ENCODE data around the gene ARHGEF25.
A peak's percentile ranks its signal among the peaks of the same experiment; 100 is the strongest.

ARHGEF25 gene

GRCh38 chr12:57590864-57591781, 20.1 kb upstream of the ARHGEF25 start, which contains the start of gene PIP4K2C:
Gene PIP4K2C, plus strand, starts transcription at chr12:57591192. Its CDS starts 98 bp downstream, at chr12:57591290.
- no peak for TF ChIP-seq CTCF (IDR thresholded peaks at IDR 0.05; ENCODE audit: low read depth, low read length)

GRCh38 chr12:57591782-57592325, 19.4 kb upstream of the ARHGEF25 start:
- TF ChIP-seq CTCF (IDR thresholded peaks at IDR 0.05; ENCODE audit: low read depth, low read length): no peak
- peak overlapping the region; percentile 91 for H3K4me3 ChIP-seq (ENCODE audit: low read depth, low read length)
- no peak for DNase-seq (ENCODE audit: low read depth, low spot score)
- in situ Hi-C loops (cut with HindIII; ENCODE audit: low sequenced_read_pairs): no loop called here

More at GRCh38 chr12:57590864-57591781, 20.1 kb upstream of the ARHGEF25 start, which contains the start of gene PIP4K2C:
- DNase-seq (ENCODE audit: low read depth, low spot score): peak; percentile 40
- in situ Hi-C loops (cut with HindIII; ENCODE audit: low sequenced_read_pairs): no loop called here
- peak within 1 kb of the TSS; percentile 91 for H3K4me3 ChIP-seq (ENCODE audit: low read depth, low read length)

- no peak overlapping the region for H3K4me3 ChIP-seq (ENCODE audit: low read depth, low read length)
- in situ Hi-C loops (cut with HindIII; ENCODE audit: low sequenced_read_pairs): no loop called here
- no peak for TF ChIP-seq CTCF (IDR thresholded peaks at IDR 0.05; ENCODE audit: low read depth, low read length)
- no peak for DNase-seq (ENCODE audit: low read depth, low spot score)
Observed at GRCh38 chr12:57592551-57593165, 18.6 kb upstream of the ARHGEF25 start.

- in situ Hi-C loops (cut with HindIII; ENCODE audit: low sequenced_read_pairs): no loop called here
- no peak for TF ChIP-seq CTCF (IDR thresholded peaks at IDR 0.05; ENCODE audit: low read depth, low read length)
- H3K4me3 ChIP-seq (ENCODE audit: low read depth, low read length): no peak overlapping the region
- DNase-seq (ENCODE audit: low read depth, low spot score): no peak
Observed at GRCh38 chr12:57593187-57593586, 18.0 kb upstream of the ARHGEF25 start.

GRCh38 chr12:57600395-57600794, 10.8 kb upstream of the ARHGEF25 start:
- no peak overlapping the region for H3K4me3 ChIP-seq (ENCODE audit: low read depth, low read length)
- no peak for DNase-seq (ENCODE audit: low read depth, low spot score)
- in situ Hi-C loops (cut with HindIII; ENCODE audit: low sequenced_read_pairs): no loop called here
- TF ChIP-seq CTCF (IDR thresholded peaks at IDR 0.05; ENCODE audit: low read depth, low read length): no peak

GRCh38 chr12:57602544-57602943, 8.7 kb upstream of the ARHGEF25 start:
- no peak overlapping the region for H3K4me3 ChIP-seq (ENCODE audit: low read depth, low read length)
- DNase-seq (ENCODE audit: low read depth, low spot score): no peak
- in situ Hi-C loops (cut with HindIII; ENCODE audit: low sequenced_read_pairs): no loop called here
- TF ChIP-seq CTCF (IDR thresholded peaks at IDR 0.05; ENCODE audit: low read depth, low read length): no peak

Data from astrocyte of the spinal cord (primary cell).